Activated T-cell treated with anti-CD3 and anti-CD28 coated beads for 1 hour (primary cell): ENCODE results near the gene NTRK3.

Experiments
- DNase-seq: peaks from one replicate; pipeline ENCODE4 v3.0.0-alpha.2; 2020; ENCODE audit warnings: low read depth

NTRK3 gene

DNA sequence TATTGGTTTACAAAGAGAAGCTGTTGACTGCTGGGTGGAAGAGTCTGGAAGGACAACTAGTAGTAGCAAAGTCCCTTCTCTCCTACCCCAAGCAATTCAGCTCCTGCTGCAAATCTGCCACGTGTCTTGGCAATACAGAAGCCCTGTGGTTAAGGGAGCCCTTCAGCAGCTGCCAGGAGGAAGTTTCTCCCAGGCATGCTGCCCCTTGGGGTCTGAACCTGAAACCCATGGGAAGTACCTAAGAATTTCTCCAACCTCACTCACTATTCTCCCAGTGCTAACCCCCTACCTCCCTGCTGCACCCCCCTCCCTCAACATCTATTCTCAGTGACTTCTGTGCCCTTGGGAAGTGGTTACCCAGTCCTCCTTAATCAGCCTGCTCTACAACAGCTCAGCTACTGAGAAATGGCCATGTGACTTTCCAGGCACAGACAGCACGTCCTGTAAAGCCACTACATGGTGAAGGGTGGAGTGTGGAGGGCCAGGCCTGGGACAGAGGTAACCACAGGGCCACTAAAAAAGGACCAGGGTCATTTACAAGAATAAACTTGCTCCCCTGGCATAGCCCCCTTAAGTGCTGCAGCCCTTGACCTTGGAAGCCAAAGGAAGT lies 316.6 kb downstream of the NTRK3 start:
- DNase-seq: no peak

DNA sequence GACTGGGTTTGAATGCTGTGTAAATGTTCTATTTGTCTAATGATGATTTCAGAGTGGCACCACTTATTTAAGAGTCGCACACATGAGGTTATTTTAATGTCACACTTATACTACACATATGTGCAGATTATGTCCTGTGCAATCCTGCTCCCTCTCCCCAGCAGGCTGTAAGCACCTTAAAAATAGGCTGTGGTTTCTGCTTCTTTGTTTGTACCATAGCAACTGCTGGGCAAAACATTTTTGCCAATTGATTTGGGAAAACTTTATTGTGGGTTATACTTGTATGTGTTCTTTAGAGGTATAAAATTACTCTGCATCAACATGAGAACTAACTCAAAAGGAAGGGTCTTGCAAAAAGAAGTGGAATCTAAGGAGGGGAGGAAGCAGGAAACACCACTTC lies 318.5 kb downstream of the NTRK3 start:
- no peak for DNase-seq

DNA sequence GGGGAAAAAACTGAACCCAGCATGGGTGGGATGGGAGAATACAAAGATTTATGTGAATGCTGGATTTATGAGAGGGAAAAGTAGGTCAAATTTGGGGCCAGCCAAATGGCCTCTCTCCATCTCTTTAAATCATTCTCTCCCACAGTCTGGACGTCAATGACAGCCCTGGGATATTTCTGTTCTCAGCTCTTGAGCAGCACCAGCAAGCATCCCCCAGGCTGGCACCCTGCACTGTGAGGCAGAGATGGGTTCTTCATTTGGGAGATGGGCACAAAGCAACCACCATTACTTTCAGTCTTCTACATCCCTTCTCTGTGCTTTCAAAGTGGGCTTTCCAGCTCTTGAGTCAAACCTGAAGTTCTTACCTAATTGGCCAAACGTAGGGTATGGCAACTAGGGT lies 321.0 kb downstream of the NTRK3 start:
- no peak for DNase-seq

DNA sequence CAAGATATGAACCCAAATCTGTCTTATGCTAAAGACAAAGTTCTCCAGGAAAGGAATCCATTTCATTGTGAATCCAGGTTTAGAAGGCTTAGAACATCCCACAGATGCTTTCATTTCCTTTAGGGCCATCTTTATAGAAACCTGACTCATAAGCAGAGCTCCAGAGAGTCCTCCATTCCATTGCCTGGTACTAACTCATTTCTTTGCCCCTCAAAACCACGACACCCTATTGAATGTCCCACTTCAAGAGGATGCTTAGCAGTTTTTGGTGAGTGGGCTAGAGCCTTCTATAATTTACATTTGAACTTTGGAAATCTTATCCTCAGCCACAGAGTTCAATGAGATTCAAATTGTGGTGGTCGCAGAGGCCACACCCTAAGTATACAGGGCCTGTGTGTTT lies 325.0 kb downstream of the NTRK3 start:
- no peak for DNase-seq

DNA sequence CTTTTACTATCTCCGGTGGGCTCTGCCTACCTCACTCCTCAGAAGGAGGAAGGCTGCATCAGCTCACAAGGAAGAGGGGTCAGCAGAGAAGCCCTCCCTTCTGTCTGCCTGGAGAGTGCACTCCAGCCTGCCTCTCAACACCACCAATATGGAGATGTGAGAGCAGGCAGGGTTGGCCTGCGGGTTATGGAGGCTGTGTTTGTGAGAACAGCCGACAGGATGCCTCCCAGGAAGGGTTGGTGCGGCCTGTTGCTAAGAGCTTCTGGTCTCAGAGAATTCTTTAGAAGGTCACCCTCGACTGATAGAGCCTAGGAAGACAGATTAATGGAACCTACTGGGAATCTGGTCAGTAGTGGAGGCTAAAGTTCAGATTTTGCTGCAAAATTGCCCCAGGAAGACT lies 326.1 kb downstream of the NTRK3 start:
- DNase-seq: no peak

DNA sequence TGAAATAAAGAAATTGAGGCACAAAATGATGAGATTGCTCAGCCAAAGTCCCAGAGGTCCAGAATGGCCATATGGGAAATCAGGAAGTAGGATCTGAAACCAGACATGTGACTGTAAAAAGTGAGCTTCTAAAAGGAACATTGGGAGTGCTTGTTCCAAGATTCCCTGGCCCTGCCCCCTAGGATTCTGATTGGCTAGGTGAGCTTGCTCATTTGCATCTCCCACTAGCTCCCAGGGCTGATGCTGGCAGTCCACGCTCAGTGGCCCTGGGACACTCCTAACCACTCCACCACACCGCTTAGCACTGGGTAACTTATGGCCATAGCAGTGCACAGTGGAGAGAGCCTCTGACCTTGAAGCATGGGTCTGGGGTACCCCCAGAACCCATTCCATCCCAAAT lies 326.7 kb downstream of the NTRK3 start:
- DNase-seq: no peak

DNA sequence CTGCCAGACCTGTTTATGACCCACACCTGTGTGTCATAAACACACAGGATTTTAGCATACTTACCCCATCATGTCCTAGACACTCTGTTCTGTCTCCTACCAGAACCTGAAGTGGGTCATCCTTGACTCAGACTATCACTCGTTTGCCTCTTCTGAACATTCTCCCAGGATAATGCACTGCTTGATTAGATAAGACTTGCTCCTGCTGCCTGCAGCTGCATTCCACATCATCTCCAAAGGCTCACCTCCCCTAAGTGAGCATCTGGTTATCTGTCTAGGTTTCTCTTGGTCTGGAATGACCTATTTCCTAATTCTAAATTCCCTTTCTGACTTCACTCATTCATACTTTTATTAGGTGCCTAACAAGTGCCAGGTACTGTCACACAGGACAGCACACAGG lies 332.1 kb downstream of the NTRK3 start:
- DNase-seq: no peak

DNA sequence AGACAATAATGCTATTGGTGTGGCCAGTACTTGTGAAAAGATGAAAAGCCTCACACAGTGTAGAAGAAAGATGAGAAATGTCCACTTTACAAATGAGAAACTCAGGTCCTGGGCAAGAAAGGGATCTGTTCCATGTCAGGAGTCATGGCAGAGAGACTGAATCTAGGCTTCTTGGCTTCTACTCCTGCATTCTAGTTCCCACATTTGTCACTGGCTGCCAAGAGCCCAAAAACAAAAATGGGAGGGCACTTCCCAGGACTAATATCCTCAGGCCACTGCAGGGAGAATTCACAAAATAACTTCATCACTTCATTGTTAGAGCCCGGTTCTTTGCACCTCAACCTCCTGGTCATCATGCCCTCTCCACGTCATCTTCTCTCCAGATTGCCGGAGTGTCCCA lies 337.5 kb downstream of the NTRK3 start:
- no peak for DNase-seq

DNA sequence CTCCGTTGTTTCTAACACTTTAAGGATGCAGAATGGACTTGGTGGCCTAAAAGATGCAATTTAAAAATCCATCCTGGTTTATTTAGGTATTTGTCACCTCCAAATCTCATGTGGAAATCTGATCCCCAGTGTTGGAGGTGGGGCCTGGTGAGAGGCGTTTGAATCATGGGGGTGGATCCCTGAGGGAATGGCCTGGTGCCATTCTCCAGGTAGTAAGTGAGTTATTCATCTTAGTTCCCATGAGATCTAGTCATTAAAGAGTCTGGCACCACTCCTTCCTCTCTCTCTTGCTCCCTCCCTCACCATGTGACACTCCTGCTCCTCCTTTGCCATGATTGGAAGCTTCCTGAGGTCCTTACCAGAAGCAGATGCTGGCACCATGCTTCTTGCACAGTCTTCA lies 339.1 kb downstream of the NTRK3 start:
- DNase-seq: no peak

DNA sequence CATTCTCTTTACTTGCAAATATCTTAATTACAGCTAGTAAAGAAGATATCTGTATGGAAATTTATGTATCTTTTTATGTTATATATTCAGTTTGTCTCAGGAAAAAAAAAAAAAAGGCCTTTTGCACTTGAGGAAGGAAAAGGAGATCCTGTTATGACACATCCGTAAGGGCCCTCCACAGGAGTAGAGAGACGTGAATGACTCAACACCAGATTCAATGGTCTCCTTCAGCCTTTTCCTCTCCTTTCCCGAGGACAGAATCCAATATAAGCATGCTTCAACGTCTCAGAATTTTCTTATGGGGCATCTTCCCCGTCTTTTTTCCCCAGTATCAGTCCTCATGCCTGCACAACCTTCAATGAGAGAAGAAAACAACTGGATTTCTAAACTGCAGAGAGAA lies 340.3 kb downstream of the NTRK3 start:
- DNase-seq: no peak

DNA sequence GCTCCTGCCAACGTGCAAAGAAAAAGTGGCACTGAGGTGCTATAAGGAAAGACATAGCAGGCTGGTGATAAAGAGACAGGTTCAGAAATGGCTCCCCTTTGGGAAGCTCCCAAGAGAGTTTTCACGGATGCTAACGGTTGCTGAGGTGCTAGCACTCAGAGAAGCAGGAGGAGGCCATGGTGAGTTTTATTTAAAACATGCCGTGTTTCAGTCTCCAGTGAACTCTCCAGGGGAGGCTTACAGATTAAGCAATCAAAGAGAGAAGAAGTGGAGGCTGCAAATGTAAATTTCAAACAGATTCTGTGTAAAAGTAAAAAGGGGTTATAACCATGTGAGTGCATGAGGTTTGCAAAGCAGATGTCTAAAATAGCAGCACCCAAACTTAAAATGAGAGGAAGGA lies 346.2 kb downstream of the NTRK3 start:
- no peak for DNase-seq

DNA sequence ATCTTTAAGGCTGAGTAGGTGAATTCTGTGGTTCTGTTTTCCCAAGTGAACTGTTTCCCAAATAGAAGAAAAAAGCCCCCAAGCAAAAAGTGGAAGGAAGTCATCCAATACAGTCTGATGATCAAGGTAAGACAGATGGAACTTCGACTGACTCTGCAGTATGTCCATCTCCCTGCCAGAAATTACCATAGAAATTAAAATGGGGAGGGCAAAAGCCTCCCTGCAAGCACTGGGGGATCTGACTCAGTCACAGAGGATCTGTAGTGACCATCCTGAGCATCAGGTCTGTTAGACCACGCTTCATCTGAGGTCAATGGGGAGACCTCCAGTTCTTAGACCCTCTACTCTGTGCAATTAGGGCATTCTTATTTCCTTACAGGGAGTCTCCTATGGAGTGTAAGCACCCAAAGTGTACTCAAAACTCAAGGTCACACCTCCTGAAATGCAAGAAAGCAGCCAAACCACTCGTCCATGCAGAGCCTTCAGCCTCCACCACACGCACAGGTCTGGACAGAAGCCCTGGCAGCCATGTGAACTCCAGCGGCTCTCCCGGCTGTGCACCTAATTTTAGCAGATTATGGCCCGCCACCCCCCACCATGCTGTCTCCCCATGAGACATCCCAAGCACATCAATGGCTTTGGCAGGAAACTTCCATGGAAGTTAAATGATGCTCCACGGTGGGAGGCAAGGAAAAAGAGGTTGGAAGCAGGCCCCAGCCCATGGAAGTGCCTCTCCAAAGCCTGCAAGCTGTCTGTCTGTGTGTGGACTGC lies 348.7 kb downstream of the NTRK3 start:
- DNase-seq: no peak

DNA sequence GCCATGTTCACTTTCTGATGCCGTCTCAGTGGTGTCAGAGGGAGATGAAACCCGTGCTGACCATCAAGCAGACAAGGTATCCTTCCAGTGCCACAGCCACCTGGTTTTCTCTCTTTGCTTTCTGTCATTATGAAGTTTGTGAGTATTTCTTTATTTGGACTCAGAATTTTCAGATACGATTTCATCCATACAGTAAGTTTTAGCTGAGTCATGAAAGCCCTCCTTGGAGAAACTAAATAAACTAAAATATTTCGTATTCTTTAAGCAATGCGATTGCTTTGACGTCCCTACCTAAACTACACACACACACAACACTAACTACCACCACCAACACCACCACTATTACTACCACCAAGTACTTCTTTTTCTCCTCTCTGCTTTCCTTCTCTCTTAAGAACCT lies 350.1 kb downstream of the NTRK3 start:
- DNase-seq: no peak

DNA sequence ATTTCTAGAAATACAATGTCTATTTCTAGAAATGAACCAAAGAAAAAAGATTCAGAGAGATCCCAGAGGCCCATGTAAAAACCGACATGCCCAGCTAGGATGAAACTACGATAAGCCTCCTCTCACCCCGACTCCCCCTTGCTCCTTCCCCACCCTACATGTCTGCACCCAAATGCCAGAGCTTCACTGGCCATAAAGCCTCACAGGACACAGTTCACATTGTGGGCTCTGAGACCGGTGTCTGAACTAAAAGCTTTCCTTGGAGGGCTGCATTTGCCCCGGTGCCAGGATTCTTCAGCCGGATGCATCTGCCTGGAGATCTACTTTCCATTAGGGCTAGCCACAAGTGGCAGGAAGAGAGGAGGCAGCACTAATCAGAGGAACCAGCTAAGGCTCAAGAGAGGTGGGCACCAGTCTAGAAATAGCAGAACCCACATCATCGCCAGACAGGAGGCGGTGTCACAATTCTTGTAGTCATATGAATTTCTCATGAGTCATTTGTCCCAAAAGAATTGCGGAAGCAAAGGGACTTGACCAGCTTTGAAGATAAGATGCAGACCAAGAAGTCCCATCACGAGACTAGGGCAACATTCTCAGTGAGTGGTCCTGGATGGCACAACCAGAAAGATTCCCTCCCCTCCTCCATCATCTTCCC lies 353.6 kb downstream of the NTRK3 start:
- no peak for DNase-seq

DNA sequence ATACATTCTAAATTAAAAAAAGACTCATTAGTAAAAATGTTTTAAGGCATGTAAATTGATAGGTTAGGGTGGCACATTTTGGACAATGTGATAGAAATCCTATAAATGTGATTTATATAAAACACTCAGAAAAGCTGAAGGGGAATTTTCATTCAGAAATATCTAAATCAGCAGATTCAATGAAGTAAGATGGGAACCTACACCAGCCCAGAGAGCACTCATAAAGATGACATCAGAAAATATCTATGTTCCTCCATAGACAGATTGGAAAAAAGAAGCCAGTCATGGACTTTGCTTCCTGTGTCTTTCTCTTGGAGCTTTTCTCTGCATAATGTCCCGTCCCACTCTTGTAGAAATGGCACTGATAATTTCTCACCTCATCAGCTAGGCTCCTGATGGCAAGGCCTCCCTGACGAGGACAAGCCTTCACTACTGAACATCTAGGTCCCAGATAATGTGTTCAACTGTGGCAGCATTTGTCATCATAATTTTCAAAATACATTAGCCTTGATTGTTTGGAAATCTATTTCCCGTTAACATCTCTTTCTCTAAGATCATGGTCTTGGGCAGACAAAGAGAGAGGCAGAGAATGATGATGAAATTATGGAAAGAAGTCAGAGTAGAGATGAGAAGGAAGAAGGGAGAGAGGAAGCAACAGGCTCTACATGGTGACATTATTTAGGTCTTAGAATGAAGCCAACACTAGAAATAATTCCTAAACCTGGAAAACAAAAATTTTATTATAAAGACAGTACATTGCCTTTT lies 354.4 kb downstream of the NTRK3 start:
- DNase-seq: no peak

DNA sequence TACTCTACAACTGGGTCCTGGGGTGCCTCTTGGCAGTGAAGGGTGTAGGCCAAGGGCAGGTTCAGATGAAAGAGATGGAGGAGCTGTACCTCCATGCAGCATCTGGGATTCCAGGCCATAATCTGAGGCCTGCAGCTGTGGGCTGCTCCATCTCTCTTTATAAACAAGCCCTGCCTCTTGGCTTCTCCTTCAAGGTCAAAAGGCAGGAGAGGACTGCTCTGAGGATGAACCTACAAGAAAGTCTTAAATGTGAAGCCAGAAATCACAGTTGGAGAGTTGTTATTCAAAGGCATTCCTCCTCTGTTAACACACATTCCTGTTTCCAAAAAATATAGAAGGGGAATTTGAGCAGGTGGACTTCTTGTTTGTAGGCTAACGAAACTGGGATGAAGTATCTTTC lies 355.5 kb downstream of the NTRK3 start:
- no peak for DNase-seq

DNA sequence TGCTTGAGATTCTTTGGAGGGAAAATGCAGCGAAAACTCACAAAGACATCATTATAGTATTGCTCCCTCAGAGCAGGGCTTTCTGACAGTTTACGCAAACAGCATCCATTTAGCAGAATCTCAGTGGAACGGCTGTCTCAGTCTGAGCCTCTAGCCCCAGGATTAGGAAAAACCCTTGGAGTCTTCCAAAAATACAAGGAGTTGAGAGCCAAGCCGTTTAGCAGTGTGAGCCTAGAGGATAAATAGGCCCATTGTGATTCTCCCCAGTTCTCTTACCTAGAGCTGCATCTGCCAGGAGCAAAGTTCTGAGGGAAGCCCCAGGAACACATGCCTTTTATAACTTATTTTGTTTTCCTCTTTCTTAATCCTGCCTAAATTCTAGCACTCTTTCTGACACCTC lies 359.6 kb downstream of the NTRK3 start:
- no peak for DNase-seq

DNA sequence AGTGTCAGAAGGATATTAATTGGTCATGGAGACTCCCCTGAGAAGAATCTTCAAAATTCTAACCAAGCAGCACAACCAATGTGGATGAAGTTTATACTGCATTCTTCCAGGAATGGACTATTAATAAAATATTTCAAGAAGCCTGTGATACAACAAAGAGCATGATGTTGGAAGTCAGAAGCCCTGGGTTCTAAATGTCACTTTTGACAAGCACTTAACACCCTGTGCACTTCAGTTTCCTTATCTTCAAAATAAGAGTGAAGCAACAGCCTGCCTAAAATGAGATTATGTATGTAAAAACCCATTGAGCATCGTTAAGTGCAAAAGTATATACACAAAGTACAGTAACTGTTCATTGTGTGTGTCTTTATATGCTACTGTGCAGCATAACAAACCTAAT lies 369.4 kb downstream of the NTRK3 start:
- DNase-seq: no peak

DNA sequence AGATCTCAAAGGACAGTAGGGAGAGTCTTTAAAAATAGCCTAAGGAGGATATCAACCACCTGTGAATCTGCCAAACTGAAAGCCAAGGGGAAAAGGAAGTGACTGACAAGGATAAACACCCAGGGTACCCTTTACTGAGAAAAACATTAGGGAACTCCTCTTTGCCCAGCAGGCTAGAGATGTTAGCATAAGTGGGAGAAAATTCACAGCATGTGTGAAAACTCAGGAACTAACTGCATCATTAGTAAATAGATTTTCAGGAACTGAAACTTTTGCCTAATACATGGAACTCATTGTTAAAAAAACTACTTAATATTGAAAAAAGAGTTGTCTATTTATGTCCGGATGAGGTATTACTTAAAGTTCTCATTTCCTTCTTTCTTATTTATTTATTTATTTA lies 375.5 kb downstream of the NTRK3 start:
- no peak for DNase-seq

DNA sequence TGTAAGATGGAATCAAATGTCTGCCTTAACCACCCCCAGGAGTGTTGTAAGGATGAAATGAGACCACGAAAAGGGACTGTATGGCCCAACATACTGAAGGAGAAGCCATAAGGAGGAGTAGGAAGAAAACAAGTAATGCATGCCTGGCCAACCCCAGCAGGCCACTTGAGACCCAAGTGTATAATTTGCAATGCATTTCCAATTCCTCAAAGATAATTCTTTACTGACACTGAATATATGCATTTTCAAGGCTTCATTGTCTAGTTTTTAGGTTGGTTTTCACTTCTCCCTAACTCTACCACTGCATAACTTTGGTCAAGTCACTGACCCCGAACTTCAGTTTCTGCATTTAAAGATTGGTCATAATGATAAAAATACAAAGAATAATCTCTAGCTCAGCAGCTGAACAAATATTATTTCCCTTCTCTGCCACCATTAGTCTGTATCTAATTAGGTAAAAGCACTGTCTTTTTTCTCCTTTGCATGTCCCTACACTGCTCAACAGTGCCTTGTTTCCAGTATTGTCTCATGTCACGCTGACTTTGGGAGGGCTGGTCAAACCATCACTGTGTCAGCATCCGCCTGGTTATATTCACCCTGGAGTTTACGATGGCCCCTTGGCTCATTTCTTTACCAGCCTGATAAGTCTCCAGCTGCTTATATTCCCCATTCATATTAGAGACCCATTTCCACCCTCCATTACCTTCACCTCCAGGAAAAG lies 378.6 kb downstream of the NTRK3 start:
- DNase-seq: no peak

DNA sequence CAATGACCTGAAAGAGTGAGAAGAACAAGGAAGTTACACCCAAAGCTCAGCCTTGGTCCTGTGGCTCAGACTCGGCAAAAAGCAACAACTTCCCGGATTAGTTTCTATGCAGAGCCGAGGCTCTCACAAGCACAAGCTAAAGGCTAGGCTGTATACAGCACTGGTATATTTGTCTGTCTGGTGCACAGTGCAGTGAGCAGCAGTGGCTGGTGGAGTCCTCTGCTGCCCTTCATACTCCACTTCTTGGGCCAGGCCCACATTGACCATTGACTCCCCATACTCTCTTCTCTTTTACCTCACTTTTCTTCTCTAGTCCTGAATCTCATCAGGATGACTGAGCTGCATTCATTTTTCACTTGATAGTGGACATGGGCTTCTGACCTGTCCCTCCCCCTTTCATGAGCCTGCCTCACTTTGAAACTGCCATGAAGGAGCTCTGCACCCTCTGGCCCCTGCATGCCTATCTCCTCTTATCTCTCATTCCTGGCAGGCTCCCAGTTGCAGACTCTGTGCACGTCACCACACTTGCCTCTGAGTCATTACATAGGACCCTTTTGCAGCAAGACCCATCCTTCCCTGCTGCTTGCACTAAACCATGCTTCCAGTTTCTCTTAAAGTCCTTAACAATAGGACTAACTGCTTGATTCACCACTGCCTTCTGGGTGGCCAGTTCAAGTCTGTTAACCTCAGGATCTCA lies 379.3 kb downstream of the NTRK3 start:
- no peak for DNase-seq
